Psoas muscle (tissue), 8 donors: ENCODE results near the gene KAT8. TPM values are rescaled to one million over a fixed set of nuclear protein-coding genes. Genes with fewer than 3 reads are reported as not detected.

Experiments
- ATAC-seq, 4 donors: fragments of 200-7000 bp; cut with Tn5 transposase; one replicate each; pipeline ENCODE4 v1.9.1; 2020; ENCODE audit warnings: moderate library complexity in 3 of 4, mild to moderate bottlenecking in 2 of 4
- DNase-seq, 2 donors: peaks; one replicate each; pipeline ENCODE4 v3.0.0-alpha.2; 2020
- H3K27ac ChIP-seq: fragments of 200-600 bp; one replicate; pipeline ENCODE4 v1.8.0; 2022
- H3K27me3 ChIP-seq, 3 donors: fragments of 200-600 bp in 1 of 3; one replicate each; pipeline versions ENCODE4 v1.6.1 to v1.8.0; 2013 to 2022; ENCODE audit warnings: low read length in 2 of 3, mild to moderate bottlenecking in 2 of 3, moderate library complexity in 1 of 3; ENCODE audit not compliant: insufficient read depth in 3 of 3
- H3K36me3 ChIP-seq, 2 donors: fragments of 200-600 bp in 1 of 2; one replicate each; pipeline versions ENCODE4 v1.6.1 to v1.8.0; 2013 to 2022; ENCODE audit warnings: low read depth in 1 of 2, mild to moderate bottlenecking in 1 of 2, moderate library complexity in 1 of 2; ENCODE audit not compliant: insufficient read depth in 1 of 2
- H3K4me1 ChIP-seq: fragments of 200-600 bp; one replicate; pipeline ENCODE4 v1.8.0; 2022
- H3K4me3 ChIP-seq: fragments of 200-600 bp; one replicate; pipeline ENCODE4 v1.8.0; 2022; ENCODE audit warnings: mild to moderate bottlenecking
- H3K9me3 ChIP-seq: fragments of 200-600 bp; one replicate; pipeline ENCODE4 v1.8.0; 2022
- WGBS, 3 donors: extraction: QIAGEN DNeasy Blood & Tissue Kit; methylation state at CpG; one replicate each; pipeline versions ENCODE4 v1.1.6 to v1.1.7; 2013; 5-methylcytosine and 5-hydroxymethylcytosine counted together
- intact Hi-C, 2 donors: fragments of 100-400 bp; cut with DNase I; formaldehyde crosslinking; loops; one replicate each; pipeline versions ENCODE4 v1.11.0 to v1.14.2; 2022
- polyA plus RNA-seq, 3 donors: library from polyadenylated mRNA; stranded (reverse); fragments of 200-250 nt; gene quantifications; one replicate each; pipeline ENCODE4 v1.2.3, GENCODE V29; 2013
- total RNA-seq, 4 donors: library from RNA; stranded (reverse); fragmentation: NEBNext Ultra II Directional in 2 of 4; extraction: Animal tissue kit (Norgen Biotek cat#: 25700) in 2 of 4; gene quantifications; one replicate each; pipeline versions ENCODE4 v1.2.1 to v1.2.4, GENCODE V29; 2021 to 2023
- TF ChIP-seq, protein P1 (sequence below): fragments of 200-600 bp; IDR thresholded peaks from one replicate; pipeline ENCODE4 v1.8.0; 2022; ENCODE audit warnings: antibody characterized with exemption
- donor health status: healthy with polysubstance abuse.
- donor health status: DM: no; HTN: no; CAD: no; lungs with moderate emphysema.
- donor health status: Bipolar disorder and iron deficiency.
- donor health status: healthy.
- donor health status: DM: yes; HTN: yes; CAD: no.
- donor health status: DM: no; HTN: no; CAD: no.
- donor health status: DM: no; HTN: no; CAD: no.
- donor health status: DM: yes; HTN: yes; CAD: no.

Gene KAT8
- total and polyA plus RNA-seq, 7 donors = 36.1 to 75.4 (median 52.7) TPM

DNA sequence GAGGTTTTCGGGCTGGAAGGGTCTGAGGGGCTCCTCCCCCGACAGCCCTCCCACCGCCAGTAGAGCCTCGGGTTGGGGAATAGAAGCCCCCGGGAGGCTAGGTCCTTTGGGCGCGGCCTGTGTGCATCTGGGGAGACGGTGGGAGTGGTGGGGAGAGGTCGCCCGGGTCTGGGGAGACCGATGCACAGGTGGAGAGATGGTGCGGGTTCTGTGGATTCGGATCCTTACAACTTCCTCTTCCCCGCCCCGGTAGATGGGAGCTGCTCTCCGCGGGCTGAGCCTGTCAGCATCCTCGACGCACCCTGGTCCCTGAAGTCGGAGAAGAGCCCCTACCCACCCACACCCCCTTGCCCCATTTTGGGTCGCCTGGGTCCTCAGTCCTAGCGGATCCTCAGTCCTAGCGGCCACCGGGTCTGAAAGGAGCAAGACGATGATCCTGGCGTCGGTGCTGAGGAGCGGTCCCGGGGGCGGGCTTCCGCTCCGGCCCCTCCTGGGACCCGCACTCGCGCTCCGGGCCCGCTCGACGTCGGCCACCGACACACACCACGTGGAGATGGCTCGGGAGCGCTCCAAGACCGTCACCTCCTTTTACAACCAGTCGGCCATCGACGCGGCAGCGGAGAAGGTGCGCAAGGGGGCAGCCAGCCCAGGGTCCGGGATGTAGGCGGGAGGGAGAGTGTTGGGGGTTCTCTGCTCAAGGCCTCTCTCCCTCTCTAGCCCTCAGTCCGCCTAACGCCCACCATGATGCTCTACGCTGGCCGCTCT is 8.5 kb upstream of the KAT8 start:
- H3K27me3 ChIP-seq = no peaks in the 10 kb centered on the region
- intact Hi-C loops = loop anchor here (5.0 kb wide), 2 partner anchors 33 to 343 kb away; no protein-coding TSS in a partner anchor
- peak overlapping the region; percentile 86 for H3K4me3 ChIP-seq
- H3K27ac ChIP-seq = peak overlapping the region; percentile 90
- H3K36me3 ChIP-seq = peaks cover 2 to 29% of the 10 kb centered on the region in 2 donors
- H3K4me1 ChIP-seq = peaks cover 32% of the 10 kb centered on the region
- DNase-seq (no peak), ATAC-seq (no peak)
- TF ChIP-seq, protein P1, sequence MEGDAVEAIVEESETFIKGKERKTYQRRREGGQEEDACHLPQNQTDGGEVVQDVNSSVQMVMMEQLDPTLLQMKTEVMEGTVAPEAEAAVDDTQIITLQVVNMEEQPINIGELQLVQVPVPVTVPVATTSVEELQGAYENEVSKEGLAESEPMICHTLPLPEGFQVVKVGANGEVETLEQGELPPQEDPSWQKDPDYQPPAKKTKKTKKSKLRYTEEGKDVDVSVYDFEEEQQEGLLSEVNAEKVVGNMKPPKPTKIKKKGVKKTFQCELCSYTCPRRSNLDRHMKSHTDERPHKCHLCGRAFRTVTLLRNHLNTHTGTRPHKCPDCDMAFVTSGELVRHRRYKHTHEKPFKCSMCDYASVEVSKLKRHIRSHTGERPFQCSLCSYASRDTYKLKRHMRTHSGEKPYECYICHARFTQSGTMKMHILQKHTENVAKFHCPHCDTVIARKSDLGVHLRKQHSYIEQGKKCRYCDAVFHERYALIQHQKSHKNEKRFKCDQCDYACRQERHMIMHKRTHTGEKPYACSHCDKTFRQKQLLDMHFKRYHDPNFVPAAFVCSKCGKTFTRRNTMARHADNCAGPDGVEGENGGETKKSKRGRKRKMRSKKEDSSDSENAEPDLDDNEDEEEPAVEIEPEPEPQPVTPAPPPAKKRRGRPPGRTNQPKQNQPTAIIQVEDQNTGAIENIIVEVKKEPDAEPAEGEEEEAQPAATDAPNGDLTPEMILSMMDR = no peak
- no peaks in the 10 kb centered on the region for H3K9me3 ChIP-seq
- 34 to 39% (median 37%) methylated on average over 51 to 57 of the region's 57 CpGs for WGBS, 3 donors

GRCh38 chr16:31109622-31110021 is 7.8 kb upstream of the KAT8 start:
- TF ChIP-seq, protein P1 = no peak
- H3K36me3 ChIP-seq = peaks cover 2 to 29% of the 10 kb centered on the region in 2 donors
- 74 to 84% (median 75%) methylated on average over 12 of the region's 12 CpGs for WGBS, 3 donors
- no peak for DNase-seq
- H3K4me3 ChIP-seq = peak overlapping the region; percentile 86
- no peaks in the 10 kb centered on the region for H3K9me3 ChIP-seq
- peak overlapping the region; percentile 90 for H3K27ac ChIP-seq
- no peak for ATAC-seq
- H3K27me3 ChIP-seq = no peaks in the 10 kb centered on the region
- intact Hi-C loops = loop anchor here (5.0 kb wide), 2 partner anchors 33 to 343 kb away; no protein-coding TSS in a partner anchor
- H3K4me1 ChIP-seq = peaks cover 32% of the 10 kb centered on the region

DNA sequence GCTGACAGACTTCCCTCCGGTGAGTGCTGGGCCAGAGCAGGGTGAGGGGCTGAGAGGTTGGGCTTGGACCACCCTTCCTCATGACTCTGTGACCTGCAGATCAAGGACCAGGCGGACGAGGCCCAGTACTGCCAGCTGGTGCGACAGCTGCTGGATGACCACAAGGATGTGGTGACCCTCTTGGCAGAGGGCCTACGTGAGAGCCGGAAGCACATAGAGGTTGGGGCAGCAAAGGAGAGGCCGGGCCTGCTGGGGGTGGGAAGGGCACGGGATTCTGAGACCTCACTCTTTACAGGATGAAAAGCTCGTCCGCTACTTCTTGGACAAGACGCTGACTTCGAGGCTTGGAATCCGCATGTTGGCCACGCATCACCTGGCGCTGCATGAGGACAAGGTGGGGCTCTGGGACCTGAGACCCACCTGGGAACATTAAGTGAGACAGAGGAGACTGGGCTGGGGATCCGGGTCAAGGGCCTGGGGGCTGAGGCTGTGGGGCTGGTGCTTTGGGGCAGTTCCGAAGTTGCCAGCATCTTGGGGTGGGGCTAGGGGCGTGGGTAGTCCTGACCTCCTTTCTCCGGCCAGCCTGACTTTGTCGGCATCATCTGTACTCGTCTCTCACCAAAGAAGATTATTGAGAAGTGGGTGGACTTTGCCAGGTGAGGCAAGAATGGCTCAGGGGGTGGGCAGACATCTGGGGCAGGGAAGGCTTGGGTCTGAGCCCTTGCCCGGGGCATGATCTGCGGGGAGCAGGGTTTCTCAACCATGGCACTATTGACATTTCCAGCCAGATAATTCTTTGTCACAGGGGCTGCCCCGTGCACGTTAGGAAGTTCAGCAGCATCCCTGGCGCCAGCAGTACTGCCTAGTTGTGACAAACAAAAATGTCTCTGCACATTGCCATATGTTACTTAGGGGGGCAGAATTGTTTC is 7.1 kb upstream of the KAT8 start:
- Histone ChIP-seq H3K36me3 (peaks cover 2 to 29% of the 10 kb centered on the region in 2 donors), H3K9me3 (no peaks in the 10 kb centered on the region), H3K4me1 (peaks cover 32% of the 10 kb centered on the region), H3K27ac (peak overlapping the region; percentile 90), H3K27me3 (no peaks in the 10 kb centered on the region), H3K4me3 (peak overlapping the region; percentile 86)
- DNase-seq (no peak), ATAC-seq (peak in 3 of 4 donors; percentile 3 to 23 (median 15))
- 63 to 72% (median 65%) methylated on average over 26 of the region's 26 CpGs for WGBS, 3 donors
- intact Hi-C loops = no loop called here
- TF ChIP-seq, protein P1 = no peak

GRCh38 chr16:31111881-31112466 is 5.5 kb upstream of the KAT8 start:
- Histone ChIP-seq H3K4me3 (no peak overlapping the region), H3K9me3 (no peaks in the 10 kb centered on the region), H3K4me1 (peaks cover 26% of the 10 kb centered on the region), H3K27me3 (no peaks in the 10 kb centered on the region), H3K27ac (peak overlapping the region; percentile 70), H3K36me3 (peaks cover 2 to 29% of the 10 kb centered on the region in 2 donors)
- intact Hi-C loops = no loop called here
- WGBS, 3 donors = 85 to 93% (median 87%) methylated on average over 21 to 23 of the region's 23 CpGs
- TF ChIP-seq, protein P1 = no peak
- ATAC-seq (no peak), DNase-seq (no peak)
